DND-41 (cell line): Measurements from ENCODE around the gene NAP1L4.

Experiments used
- ATAC-seq: fragments of 200-7000 bp; cut with Tn5 transposase; 3 replicates; pipeline ENCODE4 v1.9.1; 2021; ENCODE audit warnings: low read depth; ENCODE audit not compliant: insufficient read depth
- DNase-seq: peaks from one replicate; pipeline ENCODE4 v3.0.0-alpha.2; 2020
- H2AFZ ChIP-seq: 2 replicates; pipeline ENCODE4 v1.6.0; 2012; ENCODE audit warnings: low read depth, low read length
- H3K27ac ChIP-seq: 2 replicates; pipeline ENCODE4 v1.5.1; 2012; ENCODE audit warnings: low read length, inconsistent platforms
- H3K27me3 ChIP-seq: fragments of 200-600 bp; sonication (generic); 2 replicates; pipeline ENCODE4 v1.6.0; 2012; ENCODE audit warnings: low read length, mild to moderate bottlenecking, inconsistent platforms; ENCODE audit not compliant: insufficient read depth, poor library complexity
- H3K36me3 ChIP-seq: 2 replicates; pipeline ENCODE4 v1.5.1; 2012; ENCODE audit warnings: low read length, inconsistent platforms; ENCODE audit not compliant: insufficient read depth
- H3K4me1 ChIP-seq: 2 replicates; pipeline ENCODE4 v1.5.1; 2012; ENCODE audit warnings: mild to moderate bottlenecking, low read length; ENCODE audit not compliant: insufficient read depth
- H3K4me2 ChIP-seq: 2 replicates; pipeline ENCODE4 v1.6.0; 2012; ENCODE audit warnings: mild to moderate bottlenecking, moderate library complexity, low read length, inconsistent platforms; ENCODE audit not compliant: insufficient read depth
- H3K4me3 ChIP-seq, 2 experiments: fragments of 200-600 bp in 1 of 2; shearing (Covaris generic) in 1 of 2; 2 replicates each; pipeline ENCODE4 v1.5.1; 2012 to 2016; ENCODE audit warnings: inconsistent platforms in 2 of 2, low read length in 2 of 2, mild to moderate bottlenecking in 2 of 2, low read depth in 1 of 2, moderate library complexity in 1 of 2
- H3K79me2 ChIP-seq: 2 replicates; pipeline ENCODE4 v1.6.0; 2012; ENCODE audit warnings: low read length, inconsistent platforms; ENCODE audit not compliant: insufficient read depth
- H3K9ac ChIP-seq: 2 replicates; pipeline ENCODE4 v1.6.0; 2012; ENCODE audit warnings: low read depth, mild to moderate bottlenecking, inconsistent platforms, low read length, moderate library complexity
- H3K9me3 ChIP-seq: 2 replicates; pipeline ENCODE4 v1.5.1; 2012; ENCODE audit warnings: low read length, moderate library complexity, mild to moderate bottlenecking, inconsistent platforms; ENCODE audit not compliant: insufficient read depth, severe bottlenecking
- H4K20me1 ChIP-seq: 2 replicates; pipeline ENCODE4 v1.6.0; 2012; ENCODE audit warnings: low read length; ENCODE audit not compliant: insufficient read depth
- CTCF ChIP-seq: IDR thresholded peaks from 2 replicates; pipeline ENCODE4 v1.5.1; 2012; ENCODE audit warnings: borderline replicate concordance, low read length, moderate library complexity, mild to moderate bottlenecking; ENCODE audit not compliant: poor library complexity, severe bottlenecking; ENCODE audit errors: extremely low read depth
- EZH2 ChIP-seq: IDR thresholded peaks from 3 replicates; pipeline ENCODE4 v1.6.1; 2012; ENCODE audit warnings: borderline replicate concordance, low read depth, mild to moderate bottlenecking, moderate library complexity, low read length, inconsistent platforms; ENCODE audit not compliant: severe bottlenecking

The NAP1L4 gene

GRCh38 chr11:3022300-3022967, 30.3 kb upstream of the NAP1L4 start:
- Histone ChIP-seq H4K20me1 (peaks cover 4% of the 10 kb centered on the region; the same call in 1 of the 2 replicates), H3K36me3 (peaks cover 76% of the 10 kb centered on the region), H3K9me3 (no peaks in the 10 kb centered on the region), H3K4me2 (no peak overlapping the region), H3K27me3 (no peaks in the 10 kb centered on the region), H2AFZ (no peak overlapping the region), H3K79me2 (no peaks in the 10 kb centered on the region), H3K4me1 (no peaks in the 10 kb centered on the region), H3K4me3 (no peak overlapping the region), H3K27ac (0 out of 2 replicates have a peak overlapping the region, but pooled peaks have one; percentile 25), H3K9ac (no peak overlapping the region)
- ATAC-seq (peak; percentile 56), DNase-seq (no peak)
- TF ChIP-seq EZH2 (no peak), CTCF (no peak)

GRCh38 chr11:3021125-3021524, 29.0 kb upstream of the NAP1L4 start:
- no peak overlapping the region for H3K4me3 ChIP-seq
- TF ChIP-seq CTCF (peak; percentile 48), EZH2 (no peak)
- H3K27ac ChIP-seq, result no peak overlapping the region
- H3K36me3 ChIP-seq, result peaks cover 76% of the 10 kb centered on the region
- no peak overlapping the region for H3K9ac ChIP-seq
- peaks cover 4% of the 10 kb centered on the region; the same call in 1 of the 2 replicates for H4K20me1 ChIP-seq
- no peaks in the 10 kb centered on the region for H3K9me3 ChIP-seq
- DNase-seq (no peak), ATAC-seq (no peak)
- H3K4me2 ChIP-seq, result no peak overlapping the region
- no peak overlapping the region for H2AFZ ChIP-seq
- no peaks in the 10 kb centered on the region for H3K79me2 ChIP-seq
- no peaks in the 10 kb centered on the region for H3K27me3 ChIP-seq
- no peaks in the 10 kb centered on the region for H3K4me1 ChIP-seq

GRCh38 chr11:3020011-3020410, 27.9 kb upstream of the NAP1L4 start:
- no peaks in the 10 kb centered on the region for H3K79me2 ChIP-seq
- no peaks in the 10 kb centered on the region for H3K4me1 ChIP-seq
- H3K36me3 ChIP-seq, result peaks cover 78% of the 10 kb centered on the region
- no peak overlapping the region for H2AFZ ChIP-seq
- H3K9me3 ChIP-seq, result no peaks in the 10 kb centered on the region
- H3K27ac ChIP-seq, result no peak overlapping the region
- TF ChIP-seq CTCF, result no peak
- TF ChIP-seq EZH2, result no peak
- no peak overlapping the region for H3K9ac ChIP-seq
- ATAC-seq (no peak), DNase-seq (no peak)
- H3K27me3 ChIP-seq, result no peaks in the 10 kb centered on the region
- no peak overlapping the region for H3K4me2 ChIP-seq
- no peak overlapping the region for H3K4me3 ChIP-seq
- H4K20me1 ChIP-seq, result peaks cover 4% of the 10 kb centered on the region; the same call in 1 of the 2 replicates
